Ishikawa (cell line): ENCODE results near the gene MSH2.

Experiments
- CEBPB ChIP-seq: IDR thresholded peaks from 2 replicates; pipeline ENCODE4 v1.6.1; 2012
- CREB1 ChIP-seq: IDR thresholded peaks from 2 replicates; pipeline ENCODE4 v1.6.1; 2012; ENCODE audit warnings: low read depth
- EGR1 ChIP-seq: IDR thresholded peaks from 2 replicates; pipeline ENCODE4 v1.6.1; 2012
- EP300 ChIP-seq: IDR thresholded peaks from 2 replicates; pipeline ENCODE4 v1.6.1; 2012; ENCODE audit warnings: borderline replicate concordance
- FOXM1 ChIP-seq: IDR thresholded peaks from 2 replicates; pipeline ENCODE4 v1.6.1; 2012; ENCODE audit warnings: low read depth, borderline replicate concordance
- MAX ChIP-seq: IDR thresholded peaks from 2 replicates; pipeline ENCODE4 v1.6.1; 2012
- NFIC ChIP-seq: IDR thresholded peaks from 2 replicates; pipeline ENCODE4 v1.6.1; 2012
- RAD21 ChIP-seq: IDR thresholded peaks from 2 replicates; pipeline ENCODE4 v1.6.1; 2012; ENCODE audit warnings: low read depth
- TAF1 ChIP-seq: IDR thresholded peaks from 2 replicates; pipeline ENCODE4 v1.6.1; 2012; ENCODE audit warnings: low read depth, mild to moderate bottlenecking
- TCF12 ChIP-seq: IDR thresholded peaks from 2 replicates; pipeline ENCODE4 v1.6.1; 2012; ENCODE audit warnings: low read depth
- TEAD4 ChIP-seq: IDR thresholded peaks from 2 replicates; pipeline ENCODE4 v1.6.1; 2012
- YY1 ChIP-seq: IDR thresholded peaks from 2 replicates; pipeline ENCODE4 v1.6.1; 2012; ENCODE audit warnings: low read depth
- ZBTB7A ChIP-seq: IDR thresholded peaks from 2 replicates; pipeline ENCODE4 v1.6.1; 2012; ENCODE audit warnings: low read depth
- TF ChIP-seq, protein P1 (sequence below): IDR thresholded peaks from 2 replicates; pipeline ENCODE4 v1.6.1; 2012
- TF ChIP-seq, protein P2 (sequence below): IDR thresholded peaks from 2 replicates; pipeline ENCODE4 v1.6.1; 2012; ENCODE audit warnings: low read depth, mild to moderate bottlenecking

The MSH2 gene

GRCh38 chr2:47402805-47403608, at the start of gene MSH2:
TSS of gene MSH2 (plus strand) at chr2:47403156. CDS start at chr2:47403192, 36 bp downstream.
- TF ChIP-seq CEBPB (no peak), TCF12 (peak; percentile 9; the same call in 1 of the 2 replicates), FOXM1 (no peak), YY1 (peak; percentile 77), CREB1 (no peak), MAX (peak; percentile 89), TEAD4 (no peak), NFIC (no peak), TAF1 (no peak; the same call in 1 of the 2 replicates), RAD21 (no peak), EGR1 (peak; percentile 73), ZBTB7A (peak; percentile 85), EP300 (no peak)
- TF ChIP-seq, protein P1, sequence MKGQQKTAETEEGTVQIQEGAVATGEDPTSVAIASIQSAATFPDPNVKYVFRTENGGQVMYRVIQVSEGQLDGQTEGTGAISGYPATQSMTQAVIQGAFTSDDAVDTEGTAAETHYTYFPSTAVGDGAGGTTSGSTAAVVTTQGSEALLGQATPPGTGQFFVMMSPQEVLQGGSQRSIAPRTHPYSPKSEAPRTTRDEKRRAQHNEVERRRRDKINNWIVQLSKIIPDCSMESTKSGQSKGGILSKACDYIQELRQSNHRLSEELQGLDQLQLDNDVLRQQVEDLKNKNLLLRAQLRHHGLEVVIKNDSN: no peak
- TF ChIP-seq, protein P2, sequence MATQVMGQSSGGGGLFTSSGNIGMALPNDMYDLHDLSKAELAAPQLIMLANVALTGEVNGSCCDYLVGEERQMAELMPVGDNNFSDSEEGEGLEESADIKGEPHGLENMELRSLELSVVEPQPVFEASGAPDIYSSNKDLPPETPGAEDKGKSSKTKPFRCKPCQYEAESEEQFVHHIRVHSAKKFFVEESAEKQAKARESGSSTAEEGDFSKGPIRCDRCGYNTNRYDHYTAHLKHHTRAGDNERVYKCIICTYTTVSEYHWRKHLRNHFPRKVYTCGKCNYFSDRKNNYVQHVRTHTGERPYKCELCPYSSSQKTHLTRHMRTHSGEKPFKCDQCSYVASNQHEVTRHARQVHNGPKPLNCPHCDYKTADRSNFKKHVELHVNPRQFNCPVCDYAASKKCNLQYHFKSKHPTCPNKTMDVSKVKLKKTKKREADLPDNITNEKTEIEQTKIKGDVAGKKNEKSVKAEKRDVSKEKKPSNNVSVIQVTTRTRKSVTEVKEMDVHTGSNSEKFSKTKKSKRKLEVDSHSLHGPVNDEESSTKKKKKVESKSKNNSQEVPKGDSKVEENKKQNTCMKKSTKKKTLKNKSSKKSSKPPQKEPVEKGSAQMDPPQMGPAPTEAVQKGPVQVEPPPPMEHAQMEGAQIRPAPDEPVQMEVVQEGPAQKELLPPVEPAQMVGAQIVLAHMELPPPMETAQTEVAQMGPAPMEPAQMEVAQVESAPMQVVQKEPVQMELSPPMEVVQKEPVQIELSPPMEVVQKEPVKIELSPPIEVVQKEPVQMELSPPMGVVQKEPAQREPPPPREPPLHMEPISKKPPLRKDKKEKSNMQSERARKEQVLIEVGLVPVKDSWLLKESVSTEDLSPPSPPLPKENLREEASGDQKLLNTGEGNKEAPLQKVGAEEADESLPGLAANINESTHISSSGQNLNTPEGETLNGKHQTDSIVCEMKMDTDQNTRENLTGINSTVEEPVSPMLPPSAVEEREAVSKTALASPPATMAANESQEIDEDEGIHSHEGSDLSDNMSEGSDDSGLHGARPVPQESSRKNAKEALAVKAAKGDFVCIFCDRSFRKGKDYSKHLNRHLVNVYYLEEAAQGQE: no peak

GRCh38 chr2:47354013-47354847, 48.7 kb upstream of the MSH2 start:
- TF ChIP-seq MAX (peak; percentile 71; the same call in 1 of the 2 replicates), EP300 (peak; percentile 74; the same call in 1 of the 2 replicates), FOXM1 (no peak), TCF12 (peak; percentile 55; the same call in 1 of the 2 replicates), TEAD4 (peak; percentile 29)
- TF ChIP-seq, protein P1: 0 out of 2 replicates have a peak, but pooled peaks have one; percentile 30

DNA sequence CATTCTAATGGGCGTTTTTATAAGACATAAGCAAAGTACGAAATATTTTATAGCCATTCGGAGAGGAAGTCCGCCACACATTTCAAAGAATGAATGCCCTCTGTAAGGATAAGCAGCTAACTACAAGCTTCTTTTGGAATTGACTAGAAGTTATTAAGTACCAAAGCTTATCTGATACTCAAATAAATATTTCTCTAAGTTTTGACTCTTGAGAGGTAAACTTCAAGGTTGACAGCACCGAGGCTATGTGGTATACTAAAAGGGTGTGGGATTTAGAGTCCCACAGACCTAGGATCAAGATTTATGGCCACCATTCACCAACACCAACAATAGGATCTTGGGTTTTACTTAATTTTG, 48.1 kb upstream of the MSH2 start:
- 0 out of 2 replicates have a peak, but pooled peaks have one; percentile 2 for TF ChIP-seq EP300
- TF ChIP-seq RAD21: no peak
- no peak for TF ChIP-seq ZBTB7A
- TF ChIP-seq TEAD4: peak; percentile 35; the same call in 1 of the 2 replicates
- TF ChIP-seq MAX: no peak

GRCh38 chr2:47357483-47357882, 45.5 kb upstream of the MSH2 start:
- no peak for TF ChIP-seq TEAD4
- peak; percentile 74 for TF ChIP-seq NFIC

- no peak for TF ChIP-seq ZBTB7A
- no peak for TF ChIP-seq CREB1
- no peak for TF ChIP-seq EP300
- TF ChIP-seq EGR1: no peak
- TF ChIP-seq, protein P2: no peak
These were observed 43.5 kb upstream of the MSH2 start for GRCh38 chr2:47359375-47359868.

DNA sequence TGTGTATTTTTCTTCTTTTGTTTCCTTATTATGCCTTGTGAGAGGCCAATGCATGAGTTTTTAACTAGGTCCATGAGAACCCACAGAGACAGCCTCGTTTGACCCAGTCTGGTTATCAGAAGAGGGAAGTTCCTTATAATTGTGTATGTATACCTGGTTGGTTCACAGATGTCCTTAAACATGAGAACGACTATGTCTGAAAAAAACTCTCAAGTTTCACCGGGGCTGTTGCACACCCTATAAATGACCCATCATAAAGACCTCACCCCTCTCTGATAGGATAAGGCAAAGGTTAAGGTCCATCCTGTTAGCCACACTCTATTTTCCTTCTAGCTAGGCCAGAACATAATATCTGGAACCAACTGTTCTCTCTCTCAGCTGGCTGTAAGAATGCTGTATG, 42.7 kb upstream of the MSH2 start:
- TF ChIP-seq, protein P2: no peak
- TF ChIP-seq TCF12 (no peak), CREB1 (no peak), EGR1 (no peak), CEBPB (no peak), NFIC (no peak), MAX (no peak), YY1 (no peak), EP300 (no peak), TAF1 (no peak)
